ENCODE results near the gene PLXDC1. TPM values are rescaled to one million over a fixed set of nuclear protein-coding genes. Genes with fewer than 3 reads are reported as not detected.
A peak's percentile ranks its signal among the peaks of the same experiment; 100 is the strongest.
"Not testable (repeated sequence)": the region's sequence is repeated elsewhere in the genome, so short reads cannot be mapped to it uniquely, and the experiment has no call there.

The PLXDC1 gene
- total RNA-seq, 1 donor from 2014 or later = 0.52 TPM

DNA sequence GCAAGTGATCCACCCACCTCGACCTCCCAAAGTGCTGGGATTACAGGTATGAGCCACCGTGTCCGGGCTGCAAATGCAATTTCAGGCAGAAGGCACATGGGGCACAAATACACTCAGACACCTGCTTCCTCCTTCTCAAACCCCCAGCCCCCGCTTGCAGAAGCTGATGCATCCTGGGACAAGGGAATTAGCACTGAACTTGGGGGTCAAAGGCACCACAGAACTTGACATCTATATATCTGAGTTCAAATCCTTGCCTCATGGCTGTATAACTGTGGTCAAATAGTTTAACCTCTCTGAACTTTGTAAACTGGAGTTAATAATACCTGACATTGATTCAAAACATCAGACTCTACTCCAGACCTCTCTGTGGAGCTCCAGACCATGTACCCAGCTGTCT lies 18.7 kb upstream of the PLXDC1 start:
- no peak overlapping the region for H3K4me3 ChIP-seq (ENCODE audit: low read length in 3 of 3)
- H3K27me3 ChIP-seq (ENCODE audit: control insufficient read depth in 3 of 3, insufficient read depth in 3 of 3, low read length in 3 of 3) = no peaks in the 10 kb centered on the region
- peaks cover 12 to 35% (median 31%) of the 10 kb centered on the region in 3 donors for H3K4me1 ChIP-seq (ENCODE audit: control insufficient read depth in 3 of 3, insufficient read depth in 3 of 3, low read length in 3 of 3)
- H3K9me3 ChIP-seq (ENCODE audit: control insufficient read depth in 3 of 3, low read length in 3 of 3) = no peaks in the 10 kb centered on the region
- no peak overlapping the region for H3K27ac ChIP-seq (ENCODE audit: low read depth, low read length)
- no peaks in the 10 kb centered on the region for H3K36me3 ChIP-seq (ENCODE audit: control insufficient read depth in 3 of 3, insufficient read depth in 3 of 3, low read length in 3 of 3)
- H3K9ac ChIP-seq (ENCODE audit: low read depth in 1 of 3, low read length in 3 of 3) = no peak overlapping the region

DNA sequence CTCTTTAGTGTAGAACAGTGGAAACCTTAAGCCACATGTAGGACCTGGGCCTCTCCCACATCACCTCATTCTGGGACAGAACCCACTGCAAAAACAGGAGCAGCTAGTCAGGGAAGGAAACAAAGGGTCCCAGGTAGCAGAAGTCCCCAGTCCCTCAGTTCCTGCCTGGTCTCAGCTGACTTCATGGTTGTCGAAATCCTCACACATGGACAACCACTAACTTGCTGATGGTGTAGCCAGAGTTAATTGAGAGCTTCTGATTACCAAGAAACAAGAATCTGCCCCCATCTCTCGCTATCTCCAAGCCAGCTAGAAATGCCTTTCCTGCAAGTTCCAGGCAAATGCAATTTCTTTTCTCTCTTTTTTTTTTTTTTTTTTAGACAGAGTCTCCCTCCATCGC lies 18.1 kb upstream of the PLXDC1 start:
- Histone ChIP-seq H3K27ac (ENCODE audit: low read depth, low read length) (no peak overlapping the region), H3K4me1 (ENCODE audit: control insufficient read depth in 3 of 3, insufficient read depth in 3 of 3, low read length in 3 of 3) (peaks cover 15 to 35% (median 31%) of the 10 kb centered on the region in 3 donors), H3K9ac (ENCODE audit: low read depth in 1 of 3, low read length in 3 of 3) (no peak overlapping the region), H3K36me3 (ENCODE audit: control insufficient read depth in 3 of 3, insufficient read depth in 3 of 3, low read length in 3 of 3) (no peaks in the 10 kb centered on the region), H3K27me3 (ENCODE audit: control insufficient read depth in 3 of 3, insufficient read depth in 3 of 3, low read length in 3 of 3) (no peaks in the 10 kb centered on the region), H3K9me3 (ENCODE audit: control insufficient read depth in 3 of 3, low read length in 3 of 3) (no peaks in the 10 kb centered on the region), H3K4me3 (ENCODE audit: low read length in 3 of 3) (no peak overlapping the region)

DNA sequence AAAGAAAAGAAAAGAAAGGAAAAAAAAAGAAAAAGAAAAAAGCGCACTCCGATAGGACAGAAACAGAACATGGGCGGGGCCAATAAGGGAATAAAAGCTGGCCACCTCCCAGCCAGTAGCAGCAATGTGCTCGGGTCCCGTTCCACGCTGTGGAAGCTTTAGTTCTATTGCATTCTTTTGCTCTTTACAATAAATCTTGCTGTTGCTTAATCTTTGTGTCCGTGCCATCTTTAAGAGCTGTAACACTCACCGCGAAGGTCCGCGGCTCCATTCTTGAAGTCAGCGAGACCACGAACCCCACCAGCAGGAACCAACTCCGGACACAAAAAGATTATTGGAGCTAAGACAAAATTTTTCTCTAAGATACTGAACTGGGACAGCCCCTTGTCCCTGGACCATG lies 17.7 kb upstream of the PLXDC1 start:
- Histone ChIP-seq H3K36me3 (ENCODE audit: control insufficient read depth in 3 of 3, insufficient read depth in 3 of 3, low read length in 3 of 3) (no peaks in the 10 kb centered on the region), H3K27ac (ENCODE audit: low read depth, low read length) (no peak overlapping the region), H3K4me1 (ENCODE audit: control insufficient read depth in 3 of 3, insufficient read depth in 3 of 3, low read length in 3 of 3) (peaks cover 16 to 35% (median 31%) of the 10 kb centered on the region in 3 donors), H3K9me3 (ENCODE audit: control insufficient read depth in 3 of 3, low read length in 3 of 3) (no peaks in the 10 kb centered on the region), H3K4me3 (ENCODE audit: low read length in 3 of 3) (no peak overlapping the region), H3K27me3 (ENCODE audit: control insufficient read depth in 3 of 3, insufficient read depth in 3 of 3, low read length in 3 of 3) (no peaks in the 10 kb centered on the region), H3K9ac (ENCODE audit: low read depth in 1 of 3, low read length in 3 of 3) (no peak overlapping the region)

DNA sequence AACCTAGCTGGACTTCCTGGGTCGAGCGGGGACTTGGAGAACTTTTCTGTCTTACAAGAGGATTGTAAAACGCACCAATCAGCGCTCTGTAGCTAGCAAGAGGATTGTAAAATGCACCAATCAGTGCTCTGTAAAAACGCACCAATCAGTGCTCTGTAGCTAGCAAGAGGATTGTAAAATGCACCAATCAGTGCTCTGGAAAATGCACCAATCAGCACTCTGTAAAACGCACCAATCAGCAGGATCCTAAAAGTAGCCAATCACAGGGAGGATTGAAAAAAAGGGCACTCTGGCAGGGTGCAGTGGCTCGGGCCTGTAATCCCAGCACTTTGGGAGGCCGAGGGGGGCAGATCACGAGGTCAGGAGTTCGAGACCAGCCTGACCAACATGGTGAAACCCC lies 17.1 kb upstream of the PLXDC1 start:
- not testable (repeated sequence) for H3K27ac ChIP-seq (ENCODE audit: low read depth, low read length); H3K9ac ChIP-seq (ENCODE audit: low read depth in 1 of 3, low read length in 3 of 3); H3K9me3 ChIP-seq (ENCODE audit: control insufficient read depth in 3 of 3, low read length in 3 of 3); H3K4me3 ChIP-seq (ENCODE audit: low read length in 3 of 3); H3K27me3 ChIP-seq (ENCODE audit: control insufficient read depth in 3 of 3, insufficient read depth in 3 of 3, low read length in 3 of 3); H3K36me3 ChIP-seq (ENCODE audit: control insufficient read depth in 3 of 3, insufficient read depth in 3 of 3, low read length in 3 of 3)
- H3K4me1 ChIP-seq (ENCODE audit: control insufficient read depth in 3 of 3, insufficient read depth in 3 of 3, low read length in 3 of 3) = peaks cover 16 to 33% (median 26%) of the 10 kb centered on the region in 3 donors

DNA sequence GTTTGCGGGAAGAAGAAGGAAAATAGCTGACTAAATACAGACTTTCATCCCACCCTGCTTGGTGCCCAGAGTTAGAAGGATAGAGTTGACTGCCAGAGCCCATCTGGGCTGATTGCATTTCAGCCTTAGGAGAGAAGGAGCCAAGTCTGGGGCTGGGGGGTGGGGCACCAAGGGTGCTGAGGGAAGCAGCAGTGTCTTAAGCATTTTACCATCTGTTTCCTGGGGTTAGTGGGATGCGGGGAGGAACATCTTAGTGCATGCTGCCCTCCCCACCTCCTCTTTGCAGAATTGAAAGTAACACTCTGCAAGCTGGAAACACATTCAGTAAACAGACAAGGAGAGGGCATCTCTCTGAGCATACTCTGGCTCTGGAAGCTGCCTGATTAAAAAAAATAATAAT lies 16.0 kb upstream of the PLXDC1 start:
- Histone ChIP-seq H3K4me3 (ENCODE audit: low read length in 3 of 3) (peak overlapping the region in 1 of 3 donors; percentile 38), H3K9ac (ENCODE audit: low read depth in 1 of 3, low read length in 3 of 3) (no peak overlapping the region), H3K36me3 (ENCODE audit: control insufficient read depth in 3 of 3, insufficient read depth in 3 of 3, low read length in 3 of 3) (no peaks in the 10 kb centered on the region), H3K27ac (ENCODE audit: low read depth, low read length) (no peak overlapping the region), H3K27me3 (ENCODE audit: control insufficient read depth in 3 of 3, insufficient read depth in 3 of 3, low read length in 3 of 3) (no peaks in the 10 kb centered on the region), H3K4me1 (ENCODE audit: control insufficient read depth in 3 of 3, insufficient read depth in 3 of 3, low read length in 3 of 3) (peaks cover 16 to 28% (median 22%) of the 10 kb centered on the region in 3 donors), H3K9me3 (ENCODE audit: control insufficient read depth in 3 of 3, low read length in 3 of 3) (no peaks in the 10 kb centered on the region)

DNA sequence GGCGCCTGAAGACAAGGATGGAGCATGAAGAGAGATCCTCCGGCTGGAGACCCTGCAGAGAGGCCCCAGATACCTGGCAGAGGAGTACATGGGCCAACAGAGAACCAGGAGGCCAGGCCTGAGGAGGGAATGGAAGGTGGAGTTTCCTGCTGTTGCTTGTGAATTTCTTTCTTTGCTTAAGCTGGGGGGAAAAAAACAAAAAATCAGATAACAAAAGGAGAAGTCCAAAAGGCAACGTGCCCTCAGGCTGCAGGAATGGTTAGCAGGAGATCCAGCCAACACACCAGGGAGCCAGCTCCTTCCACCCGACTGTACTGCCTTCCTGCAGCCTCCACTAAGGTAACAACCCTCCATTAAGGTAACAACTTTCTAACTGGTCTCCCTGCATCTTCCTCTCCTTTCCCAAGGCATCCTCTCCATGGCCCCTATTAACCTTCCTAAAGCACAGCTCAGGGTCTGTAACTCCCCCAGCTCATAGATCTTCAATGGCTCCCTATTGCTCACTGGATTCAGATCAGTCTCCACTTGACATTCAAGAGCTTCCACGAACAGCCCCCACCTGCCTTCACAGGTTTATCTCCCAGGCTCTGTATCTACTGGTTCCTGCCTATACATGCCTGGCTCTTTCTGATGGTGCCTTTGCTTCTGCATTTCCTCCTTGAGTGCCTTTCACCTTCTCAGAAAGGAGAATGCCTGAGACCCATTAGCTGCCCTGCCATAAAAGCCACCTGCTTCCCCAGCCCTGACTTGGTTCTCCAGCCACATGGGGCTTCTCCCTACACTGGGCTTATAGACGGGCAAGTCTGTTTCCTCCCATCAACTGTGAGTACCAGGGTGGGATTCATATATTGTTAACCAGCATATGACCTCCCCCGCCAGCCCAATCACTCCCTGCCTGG lies 15.2 kb upstream of the PLXDC1 start:
- no peaks in the 10 kb centered on the region for H3K27me3 ChIP-seq (ENCODE audit: control insufficient read depth in 3 of 3, insufficient read depth in 3 of 3, low read length in 3 of 3)
- H3K4me3 ChIP-seq (ENCODE audit: low read length in 3 of 3) = peak overlapping the region in 1 of 3 donors; percentile 38
- H3K36me3 ChIP-seq (ENCODE audit: control insufficient read depth in 3 of 3, insufficient read depth in 3 of 3, low read length in 3 of 3) = no peaks in the 10 kb centered on the region
- no peak overlapping the region for H3K27ac ChIP-seq (ENCODE audit: low read depth, low read length)
- peaks cover 16 to 28% (median 22%) of the 10 kb centered on the region in 3 donors for H3K4me1 ChIP-seq (ENCODE audit: control insufficient read depth in 3 of 3, insufficient read depth in 3 of 3, low read length in 3 of 3)
- peak overlapping the region in 1 of 3 donors; percentile 27 for H3K9ac ChIP-seq (ENCODE audit: low read depth in 1 of 3, low read length in 3 of 3)
- no peaks in the 10 kb centered on the region for H3K9me3 ChIP-seq (ENCODE audit: control insufficient read depth in 3 of 3, low read length in 3 of 3)

DNA sequence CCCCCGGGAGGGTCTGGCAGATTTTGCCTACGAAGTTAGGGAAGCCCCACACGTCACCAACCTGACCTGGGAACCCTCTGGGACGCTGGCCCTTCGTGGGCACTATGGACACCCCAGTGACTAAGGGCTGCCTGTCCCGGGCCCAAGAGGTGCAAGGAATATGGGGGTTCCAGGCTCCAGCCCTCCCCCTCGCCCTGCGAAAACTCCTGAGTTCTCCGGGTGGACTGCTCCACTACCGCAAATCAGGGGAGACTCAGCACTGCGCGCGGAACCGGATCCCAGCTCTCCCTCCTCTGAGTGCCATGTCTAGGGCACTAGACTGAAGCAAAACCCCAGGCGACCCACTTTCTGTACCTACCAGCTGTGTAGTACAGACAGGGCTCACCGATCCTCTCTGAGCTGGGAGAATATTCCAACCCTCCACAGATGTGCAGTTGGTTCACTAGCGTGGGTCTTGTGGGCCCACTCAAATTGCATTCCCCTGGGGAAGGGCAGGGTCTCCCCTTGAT lies 14.5 kb upstream of the PLXDC1 start, which contains the start of gene ARL5C:
Gene ARL5C (minus strand): TSS at position 321 of the 509 bp plus-strand sequence. CDS start 401 bp downstream, outside the sequence.
- Histone ChIP-seq H3K4me1 (ENCODE audit: control insufficient read depth in 3 of 3, insufficient read depth in 3 of 3, low read length in 3 of 3) (peaks cover 16 to 28% (median 22%) of the 10 kb centered on the region in 3 donors), H3K36me3 (ENCODE audit: control insufficient read depth in 3 of 3, insufficient read depth in 3 of 3, low read length in 3 of 3) (no peaks in the 10 kb centered on the region), H3K27me3 (ENCODE audit: control insufficient read depth in 3 of 3, insufficient read depth in 3 of 3, low read length in 3 of 3) (no peaks in the 10 kb centered on the region), H3K9me3 (ENCODE audit: control insufficient read depth in 3 of 3, low read length in 3 of 3) (no peaks in the 10 kb centered on the region), H3K9ac (ENCODE audit: low read depth in 1 of 3, low read length in 3 of 3) (peak within 1 kb of the TSS; percentile 66 to 85 (median 80)), H3K4me3 (ENCODE audit: low read length in 3 of 3) (peak within 1 kb of the TSS; percentile 69 to 87 (median 85)), H3K27ac (ENCODE audit: low read depth, low read length) (no peak within 1 kb of the TSS)

DNA sequence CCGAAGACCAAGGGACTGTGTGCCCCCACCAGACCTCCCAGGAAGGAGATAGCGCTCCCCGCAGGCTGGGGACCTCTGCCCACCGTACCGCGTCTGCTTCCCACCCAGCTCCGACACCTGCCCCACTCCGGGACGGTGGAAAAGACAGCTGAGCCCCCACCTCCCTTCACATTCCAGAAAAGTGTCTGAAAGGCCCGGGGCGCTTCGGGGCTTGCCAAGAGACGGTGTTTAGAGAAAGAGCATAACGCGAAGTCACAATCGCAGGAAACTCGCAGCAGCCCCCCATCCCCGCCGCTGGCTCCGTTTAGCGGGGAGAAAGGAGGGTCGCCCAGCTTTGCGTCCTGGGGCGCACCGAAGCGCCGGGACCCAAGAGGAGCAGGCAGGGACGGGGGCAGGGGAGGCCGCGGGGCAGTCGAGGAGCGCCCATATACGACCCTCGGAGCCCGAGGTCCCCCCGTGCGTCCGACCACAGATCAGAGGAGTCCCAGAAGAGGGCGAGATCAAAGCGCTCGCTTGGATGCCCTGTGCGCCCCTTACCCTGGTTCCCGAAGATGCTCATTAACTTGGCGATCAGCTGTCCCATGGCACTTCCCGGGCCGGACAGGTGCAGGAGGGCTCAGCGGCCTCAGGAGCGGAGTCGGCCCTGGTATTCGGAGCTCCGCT lies 13.9 kb upstream of the PLXDC1 start:
- Histone ChIP-seq H3K9me3 (ENCODE audit: control insufficient read depth in 3 of 3, low read length in 3 of 3) (no peaks in the 10 kb centered on the region), H3K4me1 (ENCODE audit: control insufficient read depth in 3 of 3, insufficient read depth in 3 of 3, low read length in 3 of 3) (peaks cover 16 to 28% (median 22%) of the 10 kb centered on the region in 3 donors), H3K27me3 (ENCODE audit: control insufficient read depth in 3 of 3, insufficient read depth in 3 of 3, low read length in 3 of 3) (no peaks in the 10 kb centered on the region), H3K9ac (ENCODE audit: low read depth in 1 of 3, low read length in 3 of 3) (peak overlapping the region; percentile 66 to 85 (median 80)), H3K36me3 (ENCODE audit: control insufficient read depth in 3 of 3, insufficient read depth in 3 of 3, low read length in 3 of 3) (no peaks in the 10 kb centered on the region), H3K27ac (ENCODE audit: low read depth, low read length) (no peak overlapping the region), H3K4me3 (ENCODE audit: low read length in 3 of 3) (peak overlapping the region; percentile 69 to 87 (median 85))

DNA sequence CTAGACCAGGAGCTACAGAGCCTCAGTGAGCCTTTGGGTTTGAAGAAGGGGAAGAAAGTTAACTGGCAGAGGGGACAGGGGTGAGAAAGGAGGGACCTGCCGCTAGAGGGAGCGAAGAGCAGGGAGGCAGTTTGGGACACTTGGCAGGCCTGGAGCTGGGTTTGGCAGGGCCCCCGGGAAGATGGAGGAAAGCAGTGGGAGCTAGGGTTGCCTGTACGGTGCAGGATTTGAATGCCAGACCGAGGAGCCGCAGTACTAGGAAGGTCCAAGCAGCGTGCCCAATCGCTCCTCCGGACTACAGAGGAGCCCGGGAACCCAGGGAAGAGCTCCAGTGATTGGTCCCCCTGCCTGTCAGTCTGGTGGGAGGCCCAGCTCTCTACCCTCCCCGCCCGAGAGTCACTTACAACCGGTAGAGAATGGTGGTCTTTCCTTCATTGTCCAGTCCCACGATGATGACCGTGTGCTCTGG lies 13.3 kb upstream of the PLXDC1 start:
- Histone ChIP-seq H3K9me3 (ENCODE audit: control insufficient read depth in 3 of 3, low read length in 3 of 3) (no peaks in the 10 kb centered on the region), H3K27me3 (ENCODE audit: control insufficient read depth in 3 of 3, insufficient read depth in 3 of 3, low read length in 3 of 3) (no peaks in the 10 kb centered on the region), H3K9ac (ENCODE audit: low read depth in 1 of 3, low read length in 3 of 3) (peak overlapping the region; percentile 66 to 85 (median 85)), H3K4me3 (ENCODE audit: low read length in 3 of 3) (peak overlapping the region; percentile 69 to 87 (median 85)), H3K27ac (ENCODE audit: low read depth, low read length) (no peak overlapping the region), H3K4me1 (ENCODE audit: control insufficient read depth in 3 of 3, insufficient read depth in 3 of 3, low read length in 3 of 3) (peaks cover 16 to 28% (median 22%) of the 10 kb centered on the region in 3 donors), H3K36me3 (ENCODE audit: control insufficient read depth in 3 of 3, insufficient read depth in 3 of 3, low read length in 3 of 3) (no peaks in the 10 kb centered on the region)
